GM12891 (cell line): ENCODE results near the gene B4GALT1.

Experiments used
- POLR2A ChIP-seq: IDR thresholded peaks from 2 replicates; pipeline ENCODE4 v1.6.1; 2011; ENCODE audit warnings: low read depth, low read length, control low read depth
- TAF1 ChIP-seq: IDR thresholded peaks from 2 replicates; pipeline ENCODE4 v1.6.1; 2011; ENCODE audit warnings: low read depth, low read length, control low read depth

DNA sequence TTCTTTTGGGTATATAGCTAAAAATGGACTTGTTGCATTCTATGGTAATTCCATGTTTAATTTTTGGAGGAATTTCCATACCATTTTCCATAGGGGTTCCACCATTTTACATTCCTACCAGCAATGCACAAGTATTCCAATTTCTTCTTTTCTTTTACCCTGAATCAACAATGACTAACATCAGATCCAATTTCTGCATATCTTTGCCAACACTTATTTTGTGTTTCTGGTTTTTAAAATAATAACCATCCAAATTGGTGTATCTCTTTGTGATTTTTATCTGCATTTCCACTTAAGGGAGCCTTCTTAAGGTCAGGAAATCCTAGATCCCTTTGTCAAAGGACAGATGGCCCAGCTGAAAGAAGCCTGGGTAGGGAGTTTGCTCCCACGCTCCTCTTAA lies 61.2 kb downstream of the B4GALT1 start:
- TF ChIP-seq TAF1 (no peak), POLR2A (no peak)
